Activated gamma-delta T cell treated with Interleukin-2 at 50 U/mL for 16 hours (primary cell): Measurements from ENCODE around the gene SULT2B1.

Experiments used
- DNase-seq: peaks from one replicate; pipeline ENCODE4 v3.0.0-alpha.2; 2020

Gene SULT2B1

DNA sequence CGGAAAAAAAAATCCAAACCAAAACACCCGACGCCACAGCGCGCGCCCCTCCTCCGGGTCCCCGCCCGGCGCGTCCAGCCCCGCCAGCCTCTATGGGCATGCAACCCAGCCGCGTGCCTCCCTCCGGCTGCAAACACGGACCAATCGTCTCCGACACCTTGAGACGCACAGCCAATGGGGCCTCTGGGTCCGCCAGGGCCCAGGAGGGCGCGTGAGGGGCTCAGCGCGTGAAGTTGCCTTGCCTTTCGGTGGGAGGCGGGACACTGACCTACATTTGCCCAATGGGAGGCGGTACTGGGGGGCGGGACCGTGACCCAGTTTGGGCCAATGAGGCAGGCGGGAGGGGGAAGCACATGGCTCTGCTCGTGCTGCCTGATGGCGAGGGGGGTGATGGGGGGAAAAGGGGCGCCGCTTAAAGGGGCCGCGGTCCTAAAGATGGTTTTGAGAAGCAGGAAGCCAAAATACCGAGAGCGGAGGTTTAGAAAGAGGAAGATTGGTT, 85.5 kb downstream of the SULT2B1 start:
- DNase-seq: peak; percentile 100

DNA sequence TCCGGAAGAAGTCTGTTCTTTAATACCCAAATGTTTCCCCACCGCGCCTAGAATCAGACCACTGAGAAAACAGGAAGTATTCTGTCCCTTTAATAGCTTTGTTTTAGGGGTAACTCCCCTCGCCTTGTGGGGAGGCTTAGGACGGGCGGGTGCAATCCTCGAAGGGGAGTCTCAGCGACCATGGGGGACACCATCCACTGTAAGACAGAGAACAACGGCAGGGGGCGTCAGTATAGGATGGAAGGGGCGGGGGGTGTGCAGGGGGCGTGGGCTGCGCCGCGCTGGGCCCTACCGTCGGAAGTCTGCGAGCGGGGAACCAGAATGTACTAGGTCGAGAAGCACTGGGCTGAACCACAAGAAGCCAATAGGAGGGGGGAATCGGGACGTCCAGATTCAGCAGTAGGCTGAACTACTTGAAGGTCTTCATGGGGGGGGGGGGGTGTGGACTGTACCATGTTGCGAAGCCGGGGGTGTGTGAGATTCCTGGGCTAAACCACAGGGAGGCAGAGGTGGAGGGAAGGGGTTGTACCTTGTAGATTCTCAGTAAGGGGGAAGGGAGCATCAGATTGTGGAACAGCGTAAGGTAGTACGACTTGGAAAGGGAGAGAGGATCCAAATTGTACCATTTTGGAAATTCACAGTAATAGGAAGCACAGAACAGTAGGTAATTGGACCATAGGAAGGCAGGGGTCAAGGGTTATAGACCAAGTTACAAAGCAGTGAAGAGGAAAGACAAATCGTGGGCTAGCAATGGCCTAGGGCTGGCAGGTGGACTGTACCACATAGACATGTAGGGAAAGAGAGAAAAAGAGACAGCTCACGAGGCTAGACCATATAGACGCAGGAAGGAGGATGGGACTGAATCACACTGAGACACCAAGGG, 86.2 kb downstream of the SULT2B1 start:
- peak; percentile 78 for DNase-seq

DNA sequence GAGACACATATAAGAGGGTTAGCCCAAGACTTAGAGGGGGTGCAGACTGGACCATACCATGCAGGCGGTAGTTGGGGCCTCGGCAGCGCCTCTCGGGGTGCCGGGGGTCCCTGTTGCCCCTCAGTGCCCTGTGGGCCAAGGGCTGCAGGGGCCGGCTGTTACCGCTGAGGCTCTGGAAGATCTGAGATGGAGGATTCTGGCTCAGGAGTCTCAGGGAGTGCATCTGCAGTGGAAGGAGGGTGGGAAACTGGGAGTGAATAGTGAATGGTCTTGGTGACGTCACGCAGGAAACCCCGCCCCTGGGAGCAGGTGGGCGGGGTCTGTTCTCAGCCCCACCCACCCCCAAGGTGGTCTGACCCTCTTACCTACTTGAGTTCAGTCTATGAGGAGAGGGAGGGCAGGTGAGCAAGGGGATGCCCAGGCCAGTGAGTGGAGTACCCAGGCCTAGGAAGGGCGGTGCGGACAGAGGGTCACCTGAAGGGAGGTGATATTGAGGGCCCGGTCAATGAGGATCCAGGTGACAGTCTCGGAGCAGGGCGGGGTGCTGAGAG, 86.9 kb downstream of the SULT2B1 start:
- DNase-seq: no peak

DNA sequence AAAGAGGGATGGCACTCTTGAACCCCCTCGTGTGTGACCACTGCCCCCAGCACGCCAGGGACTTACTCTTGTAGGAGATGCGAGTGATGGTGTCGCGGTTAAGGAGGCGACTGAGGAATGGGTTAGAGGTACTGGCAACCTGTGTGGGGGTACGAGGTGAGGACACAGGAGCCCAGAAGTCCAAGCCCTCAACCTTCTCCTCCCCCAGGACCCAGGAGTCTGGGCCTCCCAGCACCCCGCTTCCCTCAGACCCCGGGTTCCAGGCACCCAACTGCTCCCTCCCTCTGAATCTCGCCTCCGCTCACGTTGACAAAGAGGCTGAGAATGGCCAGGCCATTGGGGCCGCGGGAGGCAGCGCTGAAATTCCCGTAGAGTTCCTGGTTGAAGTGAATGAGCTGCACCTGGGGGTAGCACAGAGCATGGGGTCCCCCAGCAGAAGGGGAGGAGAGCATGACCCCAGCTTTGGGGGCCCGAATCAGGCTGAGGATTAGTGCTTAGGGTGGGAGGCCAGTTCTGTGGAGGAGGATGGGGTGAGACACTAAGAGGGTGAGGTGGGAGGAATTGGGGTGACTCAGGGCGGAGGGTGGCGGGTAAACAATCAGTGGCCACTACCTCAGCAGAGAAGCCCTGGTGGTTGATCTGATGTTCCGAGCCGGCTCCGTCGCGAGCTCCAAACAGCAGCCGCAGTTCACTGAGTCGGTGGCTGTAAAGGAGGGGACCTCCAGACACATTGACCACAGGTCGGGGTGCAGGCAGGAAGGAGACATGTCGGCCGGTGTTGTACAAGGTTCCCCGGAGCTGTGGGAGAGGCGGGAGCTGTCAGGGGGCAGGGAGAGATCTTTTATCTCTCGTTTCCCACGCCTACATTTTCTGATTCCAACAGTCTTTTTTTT, 87.8 kb downstream of the SULT2B1 start:
- no peak for DNase-seq

DNA sequence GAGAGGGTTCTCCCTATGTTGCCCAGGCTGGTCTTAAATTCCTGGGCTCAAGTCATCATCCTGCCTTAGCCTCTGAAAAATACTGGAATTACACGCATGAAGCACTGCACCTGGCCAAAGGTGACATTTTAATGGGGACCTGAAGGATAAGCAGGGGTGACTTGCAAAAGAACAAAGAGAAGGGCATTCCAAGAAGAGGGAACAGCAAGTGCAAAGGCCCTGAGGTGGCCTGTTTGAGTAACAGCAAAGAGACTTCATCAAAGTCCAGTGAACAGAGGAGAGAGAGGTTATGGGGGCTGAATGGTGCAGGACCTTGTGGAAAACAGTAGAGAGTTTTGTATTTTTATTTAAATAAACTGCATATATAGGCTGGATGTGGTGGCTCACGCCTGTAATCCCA, 89.9 kb downstream of the SULT2B1 start:
- no peak for DNase-seq

DNA sequence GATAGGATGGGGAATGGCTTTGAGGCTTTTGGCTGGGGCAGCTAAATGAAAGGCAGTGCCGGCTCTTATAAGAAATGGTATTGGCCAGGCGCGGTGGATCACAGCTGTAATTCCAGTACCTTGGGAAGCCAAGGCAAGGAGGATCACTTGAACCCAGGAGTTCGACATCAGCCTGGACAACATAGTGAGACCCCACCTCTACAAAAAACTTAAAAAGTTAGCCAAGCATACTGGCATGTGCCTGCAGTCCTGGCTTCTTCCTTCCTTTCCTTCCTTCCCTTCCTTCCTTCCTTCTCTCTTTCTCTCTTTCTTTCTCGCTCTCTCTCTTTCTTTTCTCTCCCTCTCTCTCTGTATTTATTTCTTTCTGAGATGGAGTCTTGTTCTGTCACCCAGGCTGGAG, 90.9 kb downstream of the SULT2B1 start:
- no peak for DNase-seq

DNA sequence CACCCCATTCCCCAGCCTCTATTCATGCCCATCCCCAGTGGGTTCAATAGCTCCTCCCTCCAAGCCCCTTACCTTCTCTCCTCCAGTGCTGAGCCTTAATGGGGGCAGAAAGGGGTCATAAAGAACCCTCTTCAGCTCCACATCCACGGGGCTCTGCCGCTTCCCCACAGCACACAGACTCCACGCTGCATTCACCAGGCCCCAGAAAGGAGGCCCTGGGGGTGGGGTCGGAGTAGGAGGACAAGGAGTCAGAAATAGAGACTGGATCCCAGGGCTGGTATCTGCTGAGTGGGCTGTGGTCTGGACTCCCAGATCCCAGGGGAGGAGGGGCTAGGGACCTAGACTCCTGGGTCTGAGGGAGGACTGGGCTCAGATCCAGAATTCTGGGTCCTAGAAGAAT, 92.4 kb downstream of the SULT2B1 start:
- no peak for DNase-seq

DNA sequence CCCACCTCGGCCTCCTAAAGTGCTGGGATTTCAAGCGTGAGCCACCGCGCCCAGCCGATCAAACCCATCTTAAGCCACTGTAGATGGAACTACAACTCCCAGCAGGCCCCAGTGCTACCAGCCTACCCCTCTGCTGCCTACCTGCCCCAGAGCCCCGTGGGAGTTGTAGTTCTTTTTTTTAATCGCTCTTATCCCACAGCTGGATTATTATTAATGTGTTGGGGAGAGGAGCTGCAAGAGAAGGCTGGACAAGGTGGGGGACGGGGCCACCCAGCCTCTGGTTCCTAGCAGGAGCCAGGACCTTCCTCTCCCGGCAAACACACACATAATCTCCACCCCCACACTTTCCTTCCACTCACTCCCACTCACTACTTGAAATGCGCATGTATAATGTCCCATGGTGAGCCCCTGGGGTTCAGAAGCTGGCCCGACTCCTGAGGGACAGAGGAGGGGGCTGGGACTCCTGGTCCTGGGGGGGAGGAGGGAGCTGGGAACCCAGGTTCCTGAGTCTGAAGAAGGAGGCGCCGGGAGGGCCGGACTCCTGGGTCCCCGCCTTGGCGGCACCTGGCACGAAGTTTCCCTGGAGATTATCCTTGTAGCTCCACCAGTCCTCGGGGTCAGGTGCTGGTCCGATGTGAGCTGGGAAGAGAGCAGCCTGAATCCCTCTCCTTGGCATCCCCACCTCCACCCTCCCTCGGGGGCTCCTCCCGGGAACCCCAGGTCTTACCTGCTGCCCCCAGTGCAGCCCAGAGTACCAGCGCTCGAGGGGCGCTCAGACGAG, 93.1 kb downstream of the SULT2B1 start:
- peak; percentile 73 for DNase-seq

DNA sequence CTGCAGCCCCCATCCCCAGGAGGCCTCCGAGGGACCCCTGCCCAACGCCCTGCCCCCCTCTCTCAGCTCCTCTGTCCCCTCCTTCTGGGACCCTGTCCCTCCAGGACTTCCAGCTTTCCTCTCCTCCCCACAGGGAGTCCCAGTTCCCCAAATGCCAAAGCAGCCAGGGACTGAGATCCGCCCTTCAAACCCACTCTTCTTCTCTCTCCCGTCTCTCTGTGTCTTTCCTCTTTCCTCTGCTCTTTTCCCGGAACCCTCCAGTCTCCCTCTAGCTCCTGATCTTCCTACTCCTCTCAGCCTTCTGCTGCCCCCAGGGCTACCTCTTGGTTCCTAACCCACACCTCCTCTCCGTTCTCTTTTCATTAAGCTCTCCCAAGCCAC, 93.6 kb downstream of the SULT2B1 start:
- no peak for DNase-seq

DNA sequence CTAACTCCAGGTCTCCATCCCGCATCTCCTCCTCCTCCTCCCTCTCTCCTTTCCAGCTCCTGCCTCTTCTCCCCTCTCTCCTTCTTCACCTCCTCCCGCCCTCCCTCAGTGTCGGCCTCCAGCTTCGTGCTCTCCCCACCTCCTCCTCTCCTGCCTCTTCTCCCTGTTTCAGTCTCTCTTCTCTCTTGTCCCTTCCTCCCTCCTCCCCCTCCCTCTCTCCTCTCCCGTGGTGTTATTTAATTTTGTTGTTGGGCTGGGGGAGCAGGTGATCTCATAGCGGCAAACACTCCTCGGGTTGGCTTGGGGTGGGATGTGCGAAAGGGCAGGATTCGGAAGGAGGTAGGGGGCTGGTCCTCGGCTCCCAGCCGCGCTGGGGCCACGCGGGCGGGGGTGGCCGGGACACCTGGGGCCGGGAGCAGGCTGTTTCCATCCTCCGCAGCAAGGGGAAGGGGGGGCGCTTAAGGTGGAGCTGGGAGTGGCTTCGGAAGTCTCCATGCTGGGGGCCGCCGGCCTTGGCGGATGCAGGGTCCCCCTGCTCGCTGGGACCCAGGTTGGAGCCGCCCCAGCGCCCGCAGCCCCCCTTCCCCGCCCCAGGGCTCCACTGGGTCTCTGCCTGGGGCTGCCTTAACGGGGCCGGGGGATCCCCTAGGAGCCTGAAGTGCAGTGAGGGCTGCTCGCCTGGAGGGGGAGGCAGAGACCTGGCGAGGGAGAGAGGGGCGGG, 94.2 kb downstream of the SULT2B1 start, which contains the start of gene CA11:
Gene CA11, minus strand, starts transcription at position 187 of the 721 bp plus-strand sequence. CDS start 555 bp downstream, outside the sequence.
- DNase-seq: peak; percentile 92

DNA sequence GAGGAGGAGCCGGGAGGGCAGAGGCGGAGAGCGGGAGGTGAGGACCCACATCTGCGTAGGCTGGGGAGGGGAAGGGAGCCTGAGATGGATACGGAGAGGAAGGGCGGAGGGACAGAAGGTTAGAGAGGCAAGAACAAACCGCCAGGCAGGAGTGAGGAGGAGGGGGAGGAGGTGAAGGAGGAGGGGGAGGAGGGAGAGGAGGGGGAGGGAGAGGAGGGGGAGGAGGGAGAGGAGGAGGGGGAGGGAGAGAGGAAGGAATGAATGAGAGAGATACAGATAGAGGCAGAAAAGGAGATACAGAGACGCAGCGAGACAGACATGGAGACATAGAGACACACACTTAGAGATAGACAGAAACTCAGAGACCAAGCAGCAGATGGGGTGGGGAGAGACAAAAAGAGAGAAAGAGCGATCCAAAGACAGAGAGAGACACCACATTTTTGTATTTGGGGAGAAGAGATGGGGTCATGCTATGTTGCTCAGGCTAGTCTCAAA, 94.8 kb downstream of the SULT2B1 start:
- DNase-seq: no peak

DNA sequence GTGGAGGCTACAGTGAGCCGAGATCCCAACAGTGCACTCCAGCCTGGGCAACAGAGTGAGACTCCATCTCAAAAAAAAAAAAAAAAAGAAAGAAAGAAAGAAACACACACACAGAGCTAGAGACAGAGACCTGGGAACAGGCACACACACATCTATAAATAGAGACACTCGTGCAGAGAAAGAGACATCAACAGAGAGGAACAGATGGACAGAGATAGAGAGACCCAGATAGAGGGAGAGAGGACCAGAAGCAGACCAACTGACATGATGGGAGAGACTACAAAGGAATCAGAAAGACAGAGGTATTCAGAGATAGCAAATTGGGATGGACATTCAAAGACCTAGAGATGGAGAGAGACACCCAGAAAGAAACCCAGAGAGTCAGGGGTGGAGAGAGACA, 96.2 kb downstream of the SULT2B1 start:
- no peak for DNase-seq
